Effector CD8-positive, alpha-beta T cell (primary cell): ENCODE results near the gene PDE10A.
"Not testable (repeated sequence)": the region's sequence is repeated elsewhere in the genome, so short reads cannot be mapped to it uniquely, and the experiment has no call there.

Experiments used
- DNase-seq: peaks from one replicate; lab custom pipeline; 2025; lab: John Stamatoyannopoulos, UW

The PDE10A gene

GRCh38 chr6:165624871-165625639 lies 38.0 kb downstream of the PDE10A start:
- no peak for DNase-seq

- DNase-seq = no peak
Measured at GRCh38 chr6:165621940-165622339, 41.1 kb downstream of the PDE10A start.

GRCh38 chr6:165618891-165619290 lies 44.1 kb downstream of the PDE10A start:
- not testable (repeated sequence) for DNase-seq

- no peak for DNase-seq
Measured at GRCh38 chr6:165618241-165618640, 44.8 kb downstream of the PDE10A start.

- DNase-seq = no peak
Measured at GRCh38 chr6:165617528-165617927, 45.5 kb downstream of the PDE10A start.

GRCh38 chr6:165616116-165616515 lies 46.9 kb downstream of the PDE10A start:
- DNase-seq = no peak

GRCh38 chr6:165615636-165616035 lies 47.4 kb downstream of the PDE10A start:
- DNase-seq = no peak

GRCh38 chr6:165611294-165611693 lies 51.7 kb downstream of the PDE10A start:
- DNase-seq = no peak

- DNase-seq = not testable (repeated sequence)
Measured at GRCh38 chr6:165608577-165608976, 54.5 kb downstream of the PDE10A start.

- DNase-seq = no peak
Measured at GRCh38 chr6:165606740-165607008, 56.4 kb downstream of the PDE10A start.

GRCh38 chr6:165605901-165606739 lies 56.9 kb downstream of the PDE10A start:
- no peak for DNase-seq

- no peak for DNase-seq
Measured at GRCh38 chr6:165605182-165605875, 57.7 kb downstream of the PDE10A start.

- DNase-seq = no peak
Measured at GRCh38 chr6:165602291-165602690, 60.8 kb downstream of the PDE10A start.

- no peak for DNase-seq
Measured at GRCh38 chr6:165600606-165601005, 62.4 kb downstream of the PDE10A start.

- DNase-seq = no peak
Measured at GRCh38 chr6:165599596-165600487, 63.2 kb downstream of the PDE10A start.

GRCh38 chr6:165599121-165599520 lies 63.9 kb downstream of the PDE10A start:
- DNase-seq = no peak

- no peak for DNase-seq
Measured at GRCh38 chr6:165597821-165598220, 65.2 kb downstream of the PDE10A start.

GRCh38 chr6:165594584-165595333 lies 68.3 kb downstream of the PDE10A start:
- DNase-seq = no peak

- not testable (repeated sequence) for DNase-seq
Measured at GRCh38 chr6:165592947-165593346, 70.1 kb downstream of the PDE10A start.

- no peak for DNase-seq
Measured at GRCh38 chr6:165588515-165588914, 74.5 kb downstream of the PDE10A start.

- no peak for DNase-seq
Measured at GRCh38 chr6:165587206-165587605, 75.8 kb downstream of the PDE10A start.
